Caki2 (cell line): ENCODE measurements around the gene OR2C3. TPM values are rescaled to one million over a fixed set of nuclear protein-coding genes. Genes with fewer than 3 reads are reported as not detected.
"Not testable (repeated sequence)": the region's sequence is repeated elsewhere in the genome, so short reads cannot be mapped to it uniquely, and the experiment has no call there.

Experiments used
- DNase-seq: peaks from one replicate; pipeline ENCODE4 v3.0.0-alpha.2; 2015; ENCODE audit warnings: low read depth
- in situ Hi-C: cut with HindIII; loops from 2 replicates; pipeline ENCODE4 v1.10.0; 2016; ENCODE audit warnings: low sequenced_read_pairs, low pct_unique_long_range_greater_than_20kb, mixed read lengths
- total RNA-seq: library from RNA; depleted of rRNA; stranded (reverse); fragments of >200 nt; shearing (Covaris generic); gene quantifications from 2 replicates; pipeline ENCODE4 v1.2.3, GENCODE V29; 2014; ENCODE audit warnings: low replicate concordance; rRNA removed

OR2C3 gene
- total RNA-seq, 1 experiment from 2014 or later = not detected

DNA sequence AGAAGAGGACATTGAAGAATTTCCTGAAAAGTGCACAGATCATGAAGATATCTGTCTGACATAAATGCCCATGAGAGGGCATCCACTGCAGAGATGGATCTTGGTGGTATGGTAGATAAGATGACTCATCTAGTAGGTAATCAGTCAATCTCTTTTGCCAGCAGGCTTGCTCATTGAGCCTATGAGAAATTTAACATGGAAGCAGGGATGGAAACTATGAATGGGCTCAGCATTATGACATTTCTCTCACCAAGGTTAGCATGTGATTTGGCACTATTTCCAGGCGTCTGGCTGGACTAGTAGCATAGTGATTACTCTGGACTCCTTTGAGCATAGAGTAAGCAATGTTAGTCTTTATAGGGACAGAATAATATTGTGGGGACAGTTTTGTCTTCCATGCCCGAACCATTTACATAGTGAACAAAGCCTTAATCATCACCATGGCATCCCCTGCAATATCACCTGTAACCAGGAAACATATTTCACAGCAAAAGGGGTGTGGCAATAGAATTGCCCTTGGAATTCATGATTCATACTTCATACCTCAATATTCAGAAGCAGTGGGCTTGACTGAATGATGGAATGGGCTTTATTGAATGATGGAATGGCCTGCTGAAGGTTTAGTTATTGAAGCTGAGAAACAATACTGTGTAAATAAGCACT lies 7.3 kb downstream of the OR2C3 start:
- in situ Hi-C loops = no loop called here
- no peak for DNase-seq

DNA sequence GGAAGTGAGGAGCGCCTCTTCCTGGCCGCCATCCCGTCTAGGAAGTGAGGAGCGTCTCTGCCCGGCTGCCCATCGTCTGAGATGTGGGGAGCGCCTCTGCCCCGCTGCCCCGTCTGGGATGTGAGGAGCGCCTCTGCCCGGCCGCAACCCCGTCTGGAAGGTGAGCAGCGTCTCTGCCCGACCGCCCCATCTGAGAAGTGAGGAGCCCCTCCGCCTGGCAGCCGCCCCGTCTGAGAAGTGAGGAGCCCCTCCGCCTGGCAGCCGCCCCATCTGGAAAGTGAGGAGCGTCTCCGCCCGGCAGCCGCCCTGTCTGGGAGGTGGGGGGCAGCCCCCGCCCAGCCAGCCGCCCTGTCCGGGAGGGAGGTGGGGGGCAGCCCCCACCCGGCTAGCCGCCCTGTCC lies 14.4 kb downstream of the OR2C3 start:
- in situ Hi-C loops, DNase-seq: not testable (repeated sequence)

DNA sequence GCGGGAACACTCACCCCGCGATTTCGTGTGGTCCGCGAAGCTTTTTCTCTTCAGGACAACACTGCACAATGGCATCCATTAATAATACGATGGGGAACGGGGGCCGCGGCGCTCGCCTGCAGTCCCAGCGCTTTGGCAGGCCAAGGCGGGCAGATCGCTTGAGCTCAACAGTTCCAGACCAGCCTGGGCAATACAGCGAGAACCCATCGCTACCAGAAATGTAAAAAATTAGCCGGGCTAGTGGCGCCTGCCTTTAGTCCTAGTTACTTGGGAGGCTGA lies 17.7 kb downstream of the OR2C3 start:
- no peak for DNase-seq
- in situ Hi-C loops = no loop called here

DNA sequence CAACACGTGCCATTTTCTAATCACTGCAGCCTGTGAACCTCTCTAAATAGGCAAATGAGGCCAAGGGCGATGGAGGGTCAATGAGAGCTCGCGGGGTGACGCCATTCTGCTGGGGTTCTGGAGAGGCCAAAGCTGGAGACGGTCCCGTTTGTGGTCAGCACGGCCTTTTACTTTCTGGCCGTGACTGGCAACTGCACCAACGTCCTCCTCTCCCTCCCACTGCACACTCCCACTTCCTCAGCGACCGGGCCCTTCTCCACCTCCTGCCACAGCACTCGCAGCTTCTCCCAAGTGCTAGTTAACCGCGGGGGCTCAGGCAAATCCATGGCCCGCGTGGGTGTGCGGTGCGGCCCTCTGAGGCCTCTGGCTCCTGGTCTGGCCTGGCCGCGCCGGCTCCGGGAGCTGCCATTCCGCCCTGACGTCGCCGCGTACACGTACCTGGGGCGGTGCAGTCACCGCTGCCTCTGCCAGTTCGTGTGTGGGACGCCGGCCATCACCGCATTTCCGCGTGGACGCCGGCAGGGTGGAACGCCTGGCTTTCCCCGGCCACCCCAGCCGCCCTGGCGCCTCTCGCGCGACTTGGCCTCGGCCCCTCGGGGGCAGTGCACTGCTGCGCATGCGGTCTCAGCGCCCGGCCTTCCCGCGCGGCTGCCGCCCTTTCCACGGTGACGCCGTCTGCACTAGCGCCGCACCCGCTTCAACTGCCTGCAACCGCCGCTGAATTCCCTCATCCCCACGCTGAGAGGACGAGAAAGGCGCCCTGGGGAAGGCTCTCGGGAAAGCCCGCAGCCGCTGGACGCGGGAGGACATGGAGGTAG lies 18.2 kb downstream of the OR2C3 start:
- in situ Hi-C loops = no loop called here
- DNase-seq = no peak

DNA sequence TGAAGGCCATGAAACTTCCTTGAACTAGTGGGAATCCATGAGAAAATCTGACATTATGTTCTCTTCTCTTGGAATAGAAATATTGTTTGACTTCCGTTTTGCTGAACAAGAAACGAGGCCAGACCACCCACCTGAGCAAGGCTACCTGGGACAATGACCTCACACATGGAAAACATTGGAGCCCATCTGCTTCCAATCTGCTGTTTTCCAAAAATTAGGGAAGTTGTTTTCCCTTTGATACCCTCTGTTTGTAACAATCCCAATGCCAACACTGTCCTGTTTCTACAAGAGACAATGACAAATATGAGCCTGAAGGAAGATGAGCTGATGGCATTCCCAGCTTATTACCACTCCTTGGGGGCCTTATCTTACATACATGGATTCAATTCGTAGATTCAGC lies 29.4 kb downstream of the OR2C3 start:
- DNase-seq = no peak
- in situ Hi-C loops = no loop called here

DNA sequence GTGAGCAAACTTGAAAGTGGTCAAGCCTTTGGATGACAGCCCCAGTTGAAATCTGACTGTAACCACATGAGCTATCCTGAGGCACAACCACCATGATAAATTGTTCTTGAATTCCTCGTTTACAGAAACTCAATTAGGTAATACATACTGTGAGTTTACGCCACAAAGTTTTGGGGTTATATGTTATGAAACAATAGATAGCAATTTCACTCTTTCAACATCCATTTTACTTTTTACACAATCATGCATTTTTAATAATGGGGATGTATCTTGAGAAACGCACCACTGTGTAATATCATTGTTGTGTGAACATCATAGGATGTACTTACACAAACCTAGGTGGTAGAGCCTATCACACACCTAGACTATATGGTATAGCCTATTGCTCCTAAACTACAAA lies 35.4 kb downstream of the OR2C3 start:
- in situ Hi-C loops = no loop called here
- no peak for DNase-seq

DNA sequence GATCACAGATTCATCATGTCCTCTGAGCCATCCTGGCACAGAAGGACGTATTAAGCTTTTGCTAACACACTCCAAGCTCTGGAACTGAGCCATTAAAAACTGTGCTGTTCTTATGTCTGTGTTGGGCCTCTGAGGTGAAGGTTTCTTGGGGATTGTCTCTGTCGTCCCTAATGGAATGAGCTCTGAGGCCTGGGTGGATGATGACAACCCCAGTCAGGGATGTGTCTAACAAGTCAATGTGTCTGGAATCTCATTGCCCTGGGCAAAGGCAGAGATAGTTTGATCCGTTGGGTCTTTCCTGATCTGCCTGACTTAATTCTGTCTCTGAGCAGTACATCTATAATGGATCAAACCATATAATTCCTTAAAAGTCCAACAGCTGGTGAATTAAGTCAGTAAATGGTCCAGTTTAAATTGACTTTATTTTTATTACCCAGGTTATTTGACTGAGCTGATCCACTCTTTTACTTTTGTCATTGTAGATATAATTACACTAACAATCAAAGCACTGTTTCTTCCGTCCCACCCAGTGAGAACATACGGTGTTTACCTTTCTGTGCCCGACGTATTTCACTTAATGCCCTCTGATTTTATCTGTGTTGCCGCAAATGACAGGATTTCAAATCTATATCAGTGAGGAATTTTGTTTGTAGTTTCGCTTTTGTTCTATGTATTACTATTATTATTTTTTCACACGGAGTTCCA lies 39.5 kb downstream of the OR2C3 start:
- in situ Hi-C loops = no loop called here
- DNase-seq = no peak

DNA sequence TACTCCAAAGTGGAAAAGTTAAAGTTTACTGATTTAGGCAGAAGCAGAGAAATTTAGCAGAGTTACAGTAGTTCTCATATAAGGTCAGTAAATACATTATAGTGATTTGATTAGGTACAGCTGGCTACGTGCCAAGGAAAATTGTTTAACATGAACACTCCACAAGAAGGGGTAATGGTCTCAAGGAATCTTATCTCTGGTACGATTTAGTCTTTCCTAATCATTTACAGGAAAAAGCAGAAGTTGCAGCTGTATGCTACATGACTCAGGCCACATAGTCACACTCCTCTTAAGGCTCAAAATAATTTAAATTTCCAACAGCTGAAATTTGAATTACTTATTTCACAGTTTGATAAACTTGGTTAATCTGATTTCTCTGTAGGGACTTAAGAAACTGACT lies 41.5 kb downstream of the OR2C3 start:
- in situ Hi-C loops = no loop called here
- DNase-seq = no peak

DNA sequence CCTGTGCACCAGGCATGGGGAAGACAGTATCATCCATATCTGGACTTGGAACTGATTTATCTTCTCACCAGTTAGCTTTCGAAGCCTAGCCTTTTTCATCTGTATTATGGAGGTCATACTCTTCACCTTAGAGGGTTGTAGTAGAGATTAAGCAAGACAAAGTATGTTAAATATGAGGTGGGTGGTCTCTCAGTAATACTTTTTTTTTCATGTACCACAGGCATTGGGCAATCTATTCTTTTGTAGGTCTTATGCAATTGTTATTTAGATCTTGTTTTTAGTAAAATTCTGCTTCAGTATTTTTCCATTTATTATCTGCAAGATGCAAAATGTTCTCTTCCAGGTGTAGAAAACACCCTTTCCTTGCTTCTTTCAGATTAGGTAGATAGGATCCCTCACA lies 43.1 kb downstream of the OR2C3 start:
- in situ Hi-C loops = no loop called here
- DNase-seq = no peak

DNA sequence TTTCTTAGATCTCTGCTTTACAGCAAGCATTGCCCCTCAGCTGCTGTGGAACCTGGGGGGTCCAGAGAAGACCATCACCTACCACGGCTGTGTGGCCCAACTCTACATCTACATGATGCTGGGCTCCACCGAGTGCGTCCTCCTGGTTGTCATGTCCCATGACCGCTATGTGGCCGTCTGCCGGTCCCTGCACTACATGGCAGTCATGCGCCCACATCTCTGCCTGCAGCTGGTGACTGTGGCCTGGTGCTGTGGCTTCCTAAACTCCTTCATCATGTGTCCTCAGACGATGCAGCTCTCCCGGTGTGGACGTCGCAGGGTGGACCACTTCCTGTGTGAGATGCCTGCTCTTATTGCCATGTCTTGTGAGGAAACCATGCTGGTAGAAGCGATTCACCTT lies 44.9 kb downstream of the OR2C3 start:
- in situ Hi-C loops = no loop called here
- DNase-seq = no peak

DNA sequence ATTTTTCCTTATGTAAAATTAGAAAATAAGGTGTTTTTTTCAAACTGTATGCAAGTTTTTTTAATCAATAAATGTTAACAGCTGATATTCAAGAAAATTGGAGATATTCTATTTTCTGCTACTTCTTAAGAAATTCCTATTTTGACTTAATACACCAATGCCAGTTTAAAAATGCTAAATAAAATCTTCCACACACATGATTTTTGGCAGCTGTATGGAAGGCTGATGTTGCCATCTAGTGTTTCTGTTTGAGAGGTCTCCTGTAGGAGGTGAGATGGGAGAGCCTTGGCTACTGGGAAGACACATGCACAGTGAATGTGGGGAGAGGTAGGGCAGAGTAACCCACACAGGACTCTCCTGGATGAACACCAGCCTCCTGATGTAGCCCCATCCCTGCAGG lies 49.2 kb downstream of the OR2C3 start:
- in situ Hi-C loops = no loop called here
- DNase-seq = peak; percentile 12

DNA sequence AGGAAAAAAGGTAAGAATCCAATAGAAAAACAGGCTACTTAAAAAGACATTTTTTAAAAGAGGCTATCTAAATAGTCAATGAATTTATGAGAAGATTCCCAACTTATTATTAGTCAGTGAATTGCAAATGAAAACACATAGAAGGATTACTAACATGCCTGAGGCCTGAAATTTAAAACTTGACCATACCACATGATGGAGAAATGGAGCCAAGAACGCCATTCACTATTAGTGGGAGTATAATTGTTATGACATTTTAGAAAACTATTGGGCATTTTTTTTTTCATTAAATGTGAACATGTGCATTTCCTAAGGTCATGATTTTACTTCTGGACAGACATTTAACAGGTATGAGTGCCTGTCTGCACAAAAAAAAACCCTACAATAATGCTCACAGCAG lies 53.5 kb downstream of the OR2C3 start:
- no peak for DNase-seq
- in situ Hi-C loops = no loop called here

DNA sequence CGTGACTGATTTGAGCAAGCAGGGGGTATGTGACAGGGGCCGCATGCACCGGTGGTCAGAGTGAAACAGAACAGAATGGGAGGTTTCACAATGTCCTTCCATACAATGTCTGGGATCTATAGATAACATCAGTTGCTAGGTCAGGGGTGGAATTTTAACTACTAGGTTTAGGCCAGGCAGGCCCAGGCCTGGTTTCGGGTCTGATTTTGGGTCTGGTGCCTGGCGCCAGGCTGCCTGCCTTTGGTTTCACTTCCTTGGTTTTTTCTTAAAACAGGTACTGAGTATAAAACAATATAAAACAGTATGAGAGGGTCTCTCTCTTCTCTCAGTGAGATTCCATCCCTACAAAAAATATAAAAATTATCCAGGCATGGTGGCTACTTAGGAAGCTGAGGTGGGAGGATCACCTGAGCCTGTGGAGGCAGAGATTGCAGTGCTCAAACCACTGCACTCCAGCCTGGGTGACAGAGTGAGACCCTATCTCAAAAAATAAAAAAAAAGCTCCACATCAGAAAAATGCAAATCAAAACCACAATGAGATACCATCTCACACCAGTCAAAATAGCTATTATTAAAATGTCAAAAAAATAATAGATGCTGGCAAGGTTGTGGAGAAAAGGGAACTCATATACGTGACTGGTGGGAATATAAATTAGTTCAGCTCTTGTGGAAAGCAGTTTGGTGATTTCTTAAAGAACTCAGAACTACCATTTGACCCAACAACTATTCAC lies 59.7 kb downstream of the OR2C3 start:
- DNase-seq, in situ Hi-C loops: not testable (repeated sequence)

DNA sequence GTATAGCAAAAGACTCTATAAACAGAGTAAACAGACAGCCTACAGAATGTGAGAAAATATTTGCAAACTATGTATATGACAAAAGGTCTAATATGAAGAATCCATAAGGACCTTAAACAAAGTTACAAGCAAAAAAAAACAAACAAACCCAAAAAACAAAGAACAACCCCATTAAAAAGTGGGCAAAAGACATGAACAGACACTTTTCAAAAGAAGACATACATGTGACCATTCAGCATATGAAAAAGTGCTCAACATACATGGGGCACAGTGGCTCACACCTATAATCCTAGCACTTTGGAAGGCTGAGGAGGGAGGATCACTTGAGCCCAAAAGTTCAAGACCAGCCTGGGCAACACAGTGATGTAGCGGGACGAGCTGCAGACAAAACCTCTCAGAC lies 60.4 kb downstream of the OR2C3 start:
- no peak for DNase-seq
- in situ Hi-C loops = no loop called here

Other genes starting within 250 kb of the OR2C3 start
- 30.9 and 47.0 TPM in 2 replicates for gene ZNF496, start 204.6 kb downstream of the OR2C3 start, total RNA-seq
- gene NLRP3, start 120.3 kb downstream of the OR2C3 start, total RNA-seq = not detected in 2 replicates
- not detected in 2 replicates for gene OR2B11, start 78.3 kb downstream of the OR2C3 start, total RNA-seq
- not detected in 2 replicates for gene GCSAML, start 12.7 kb upstream of the OR2C3 start, total RNA-seq
- not detected in 2 replicates for gene OR2G2, start 51.9 kb upstream of the OR2C3 start, total RNA-seq
- not detected in 2 replicates for gene OR2G3, start 69.1 kb upstream of the OR2C3 start, total RNA-seq
- gene OR13G1, start 143.3 kb upstream of the OR2C3 start, total RNA-seq = not detected in 2 replicates
- not detected in 2 replicates for gene OR6F1, start 180.2 kb upstream of the OR2C3 start, total RNA-seq
- not detected in 2 replicates for gene OR14K1, start 202.2 kb upstream of the OR2C3 start, total RNA-seq
- gene OR14A2, start 211.7 kb upstream of the OR2C3 start, total RNA-seq = not detected in 2 replicates
- not detected in 2 replicates for gene OR1C1, start 224.1 kb upstream of the OR2C3 start, total RNA-seq